ENCODE data around the gene APBA2.
A peak's percentile ranks its signal among the peaks of the same experiment; 100 is the strongest.
"Not testable (repeated sequence)": the region's sequence is repeated elsewhere in the genome, so short reads cannot be mapped to it uniquely, and the experiment has no call there.

The APBA2 gene

DNA sequence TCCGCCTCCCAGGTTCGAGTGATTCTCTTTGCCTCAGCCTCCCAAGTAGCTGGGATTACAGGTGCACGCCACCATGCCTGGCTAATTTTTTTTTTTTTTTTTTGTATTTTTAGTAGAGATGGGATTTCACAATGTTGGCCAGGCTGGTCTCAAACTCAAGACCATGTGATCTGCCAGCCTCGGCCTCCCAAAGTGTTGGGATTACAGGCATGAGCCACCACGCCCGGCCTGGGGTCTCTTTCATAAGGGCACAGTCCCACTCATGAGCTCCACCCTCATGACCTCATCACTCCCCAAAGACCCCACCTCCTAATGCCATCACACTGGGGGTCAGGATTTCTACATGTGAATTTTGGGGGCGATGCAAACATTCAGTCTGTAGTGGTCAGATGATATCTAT, 159.4 kb downstream of the APBA2 start:
- not testable (repeated sequence) for DNase-seq

- peak; percentile 48 for DNase-seq
Observed at GRCh38 chr15:29045717-29046116, 159.9 kb downstream of the APBA2 start.

- no peak for DNase-seq
Observed at GRCh38 chr15:29046281-29046810, 160.6 kb downstream of the APBA2 start.

- no peak for DNase-seq
Observed at GRCh38 chr15:29046977-29047376, 161.2 kb downstream of the APBA2 start.

DNA sequence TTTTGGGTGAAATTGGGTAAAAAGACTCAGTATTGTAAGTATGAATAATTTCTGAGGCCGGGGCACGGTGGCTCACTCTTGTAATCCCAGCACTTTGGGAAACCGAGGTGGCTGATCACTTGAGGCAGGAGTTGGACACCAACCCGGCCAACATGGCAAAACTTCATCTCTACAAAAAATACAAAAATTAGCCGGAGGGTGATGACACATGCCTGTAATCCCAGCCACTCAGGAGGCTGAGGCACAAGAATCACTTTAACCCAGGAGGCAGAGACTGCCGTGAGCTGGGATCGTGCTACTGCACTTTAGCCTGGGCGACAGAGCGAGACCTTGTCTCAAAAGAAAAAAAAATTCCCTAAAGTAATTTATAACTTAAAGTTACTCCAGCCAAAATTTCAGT, 162.2 kb downstream of the APBA2 start:
- DNase-seq, result no peak

- DNase-seq, result peak; percentile 58
Observed at GRCh38 chr15:29050870-29051269, 165.1 kb downstream of the APBA2 start.

GRCh38 chr15:29051422-29051821, 165.6 kb downstream of the APBA2 start:
- DNase-seq, result no peak

- DNase-seq, result no peak
Observed at GRCh38 chr15:29053006-29053405, 167.2 kb downstream of the APBA2 start.

DNA sequence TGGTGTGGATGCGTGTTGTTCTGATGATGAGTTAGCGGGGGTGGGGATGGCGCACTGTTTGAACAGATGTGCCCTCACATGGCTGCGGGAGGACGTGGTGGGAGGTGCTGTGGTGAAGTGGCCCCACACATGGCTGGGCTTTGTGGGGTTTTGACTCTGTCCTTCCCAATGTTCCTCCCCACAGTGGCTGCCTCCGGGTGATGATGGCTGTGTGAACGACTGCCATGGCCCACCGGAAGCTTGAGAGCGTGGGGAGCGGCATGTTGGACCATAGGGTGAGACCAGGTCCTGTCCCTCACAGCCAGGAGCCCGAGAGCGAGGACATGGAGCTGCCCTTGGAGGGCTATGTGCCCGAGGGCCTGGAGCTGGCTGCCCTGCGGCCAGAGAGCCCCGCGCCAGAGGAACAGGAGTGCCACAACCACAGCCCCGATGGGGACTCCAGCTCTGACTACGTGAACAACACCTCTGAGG, 167.9 kb downstream of the APBA2 start:
- DNase-seq, result no peak

GRCh38 chr15:29054171-29055045, 168.6 kb downstream of the APBA2 start:
- DNase-seq, result no peak

- DNase-seq, result no peak
Observed at GRCh38 chr15:29055876-29056275, 170.1 kb downstream of the APBA2 start.

GRCh38 chr15:29056839-29057450, 171.2 kb downstream of the APBA2 start:
- no peak for DNase-seq

GRCh38 chr15:29057856-29058255, 172.1 kb downstream of the APBA2 start:
- no peak for DNase-seq

DNA sequence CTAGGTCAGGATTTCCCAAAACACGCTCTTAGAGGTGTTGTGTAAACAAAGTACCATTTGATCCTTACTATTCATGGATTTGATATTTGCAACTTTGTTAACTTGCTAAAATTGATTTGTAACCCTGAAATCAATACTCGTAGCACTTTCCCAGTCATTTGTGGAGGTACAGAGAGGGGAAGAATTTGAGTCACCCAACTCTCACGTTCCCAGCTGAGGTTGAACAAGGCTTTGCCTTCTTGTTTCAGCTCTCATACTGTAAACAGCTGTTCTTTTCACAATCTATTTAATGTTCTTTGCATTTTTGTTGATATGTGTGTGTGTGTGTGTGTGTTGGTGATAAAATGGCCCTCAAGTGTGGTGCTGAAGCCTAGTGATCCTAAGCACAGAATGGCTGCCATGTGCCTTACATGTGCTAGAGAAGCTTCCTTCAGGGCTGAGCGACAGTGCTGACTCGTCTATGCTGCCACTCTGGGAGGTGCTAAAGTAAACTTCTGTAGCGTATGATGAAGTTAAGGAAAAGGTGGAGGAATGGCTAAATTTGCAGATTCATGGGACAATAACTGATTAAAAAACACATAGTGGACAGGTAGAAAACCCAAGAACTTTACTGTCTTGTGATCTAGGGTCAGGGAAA, 173.2 kb downstream of the APBA2 start:
- DNase-seq, result no peak

- no peak for DNase-seq
Observed at GRCh38 chr15:29059871-29060640, 174.3 kb downstream of the APBA2 start.

DNA sequence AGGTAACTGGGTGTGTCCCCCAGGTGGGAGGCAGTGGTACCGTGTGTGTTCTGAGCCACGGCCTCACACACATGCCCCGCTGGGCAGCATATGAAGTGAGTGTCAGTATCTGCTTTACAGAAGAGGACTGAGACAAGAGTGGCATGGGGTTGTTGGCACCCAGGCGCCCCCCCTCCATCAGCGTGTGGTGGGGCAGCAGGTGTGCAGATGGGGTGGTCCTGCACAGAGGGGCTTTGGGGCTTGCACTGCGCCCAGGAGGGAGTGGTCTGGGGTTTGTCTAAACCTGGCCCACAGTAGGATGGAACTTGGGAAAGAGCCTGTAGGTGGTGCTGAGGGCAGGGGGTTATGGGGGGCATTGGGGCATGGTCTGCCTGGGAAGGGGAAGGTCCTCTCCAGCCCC, 176.0 kb downstream of the APBA2 start:
- no peak for DNase-seq

DNA sequence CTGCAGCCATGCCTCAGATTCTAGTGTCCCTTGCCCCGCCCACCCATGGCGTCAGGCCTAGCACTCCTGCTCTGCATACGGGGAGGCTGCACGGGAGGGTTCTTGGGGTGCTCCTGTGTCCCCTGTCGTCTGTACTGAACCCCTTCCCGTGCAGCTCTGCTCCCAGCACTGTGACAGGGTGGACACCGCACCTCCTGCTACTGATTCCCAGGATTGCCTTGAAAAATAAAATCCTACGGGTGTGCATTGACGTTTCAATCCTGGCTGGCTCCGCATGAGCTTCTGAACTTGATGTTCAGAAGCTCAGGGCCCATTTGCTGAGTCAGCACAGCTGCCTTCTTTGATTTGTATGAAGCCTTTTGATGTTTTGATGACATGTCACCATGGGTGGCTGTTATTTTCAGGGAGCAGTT, 176.4 kb downstream of the APBA2 start:
- DNase-seq, result no peak

DNA sequence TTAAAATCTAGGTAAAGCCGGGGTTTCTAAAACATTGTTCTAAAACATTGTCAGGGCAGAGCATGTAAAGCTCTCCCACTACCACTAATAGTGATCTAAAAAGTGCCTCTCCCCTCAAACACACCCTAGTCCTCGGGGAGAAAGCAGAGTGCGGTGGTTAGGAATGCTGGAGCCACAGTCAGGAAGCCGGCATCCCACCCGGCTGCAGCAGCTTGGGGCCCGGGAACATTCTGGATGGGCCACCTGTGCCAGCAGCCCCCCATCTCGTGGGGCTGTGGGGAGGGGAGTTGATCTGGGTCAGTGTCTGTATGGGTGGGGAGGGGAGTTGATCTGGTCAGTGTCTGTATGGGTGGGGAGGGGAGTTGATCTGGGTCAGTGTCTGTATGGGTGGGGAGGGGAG, 176.9 kb downstream of the APBA2 start:
- no peak for DNase-seq

- no peak for DNase-seq
Observed at GRCh38 chr15:29063646-29064045, 177.9 kb downstream of the APBA2 start.

GRCh38 chr15:29064290-29064689, 178.5 kb downstream of the APBA2 start:
- no peak for DNase-seq

DNA sequence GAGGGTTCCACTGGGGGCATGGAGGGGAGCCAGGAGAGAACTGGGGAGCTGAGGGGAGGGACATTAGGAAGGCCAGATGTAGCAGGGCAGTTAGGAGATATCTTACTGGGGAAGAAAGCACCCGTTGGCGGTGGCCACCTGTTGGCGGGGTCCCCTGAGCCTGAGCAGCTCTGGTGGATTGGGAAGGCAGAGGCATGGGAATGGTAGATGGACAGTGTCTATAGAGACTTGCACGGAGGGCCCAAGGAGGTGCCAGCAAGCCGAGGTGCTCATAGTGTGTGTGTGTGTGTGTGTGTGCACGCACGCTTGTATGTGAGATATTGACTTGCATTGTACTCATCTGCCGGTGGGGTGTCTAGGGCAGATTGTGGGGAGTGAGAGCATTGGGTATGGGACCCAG, 179.0 kb downstream of the APBA2 start:
- DNase-seq, result no peak

- no peak for DNase-seq
Observed at GRCh38 chr15:29065571-29065970, 179.8 kb downstream of the APBA2 start.

DNA sequence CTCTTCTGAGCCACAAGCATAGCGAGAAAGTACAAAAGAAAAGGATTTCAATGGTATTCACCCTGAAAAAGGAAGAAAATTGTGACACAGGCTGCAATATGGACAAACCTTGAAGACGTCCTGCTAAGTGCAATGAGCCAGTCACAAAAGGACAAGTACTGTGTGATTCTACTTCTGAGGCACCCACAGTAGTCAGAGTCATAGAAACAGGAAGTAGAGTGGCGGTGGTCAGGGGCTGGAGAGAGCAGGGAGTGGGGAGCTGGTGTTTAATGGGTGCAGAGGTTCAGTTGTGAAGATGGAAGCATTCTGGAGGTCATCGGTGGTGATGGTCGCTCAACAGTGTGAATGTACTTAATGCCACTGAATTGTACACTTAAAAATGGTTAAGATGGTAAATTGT, 180.5 kb downstream of the APBA2 start:
- no peak for DNase-seq

Measured in fibroblast of skin of right biceps (primary cell).